ENCODE measurements around the gene NECAB3. TPM values are rescaled to one million over a fixed set of nuclear protein-coding genes. Genes with fewer than 3 reads are reported as not detected.

NECAB3 gene
- total and polyA plus RNA-seq, 2 of the 13 experiments (the other 11 are each of a cell fraction or from before 2014, with no cell fraction given) = 61.5 to 65.5 TPM

DNA sequence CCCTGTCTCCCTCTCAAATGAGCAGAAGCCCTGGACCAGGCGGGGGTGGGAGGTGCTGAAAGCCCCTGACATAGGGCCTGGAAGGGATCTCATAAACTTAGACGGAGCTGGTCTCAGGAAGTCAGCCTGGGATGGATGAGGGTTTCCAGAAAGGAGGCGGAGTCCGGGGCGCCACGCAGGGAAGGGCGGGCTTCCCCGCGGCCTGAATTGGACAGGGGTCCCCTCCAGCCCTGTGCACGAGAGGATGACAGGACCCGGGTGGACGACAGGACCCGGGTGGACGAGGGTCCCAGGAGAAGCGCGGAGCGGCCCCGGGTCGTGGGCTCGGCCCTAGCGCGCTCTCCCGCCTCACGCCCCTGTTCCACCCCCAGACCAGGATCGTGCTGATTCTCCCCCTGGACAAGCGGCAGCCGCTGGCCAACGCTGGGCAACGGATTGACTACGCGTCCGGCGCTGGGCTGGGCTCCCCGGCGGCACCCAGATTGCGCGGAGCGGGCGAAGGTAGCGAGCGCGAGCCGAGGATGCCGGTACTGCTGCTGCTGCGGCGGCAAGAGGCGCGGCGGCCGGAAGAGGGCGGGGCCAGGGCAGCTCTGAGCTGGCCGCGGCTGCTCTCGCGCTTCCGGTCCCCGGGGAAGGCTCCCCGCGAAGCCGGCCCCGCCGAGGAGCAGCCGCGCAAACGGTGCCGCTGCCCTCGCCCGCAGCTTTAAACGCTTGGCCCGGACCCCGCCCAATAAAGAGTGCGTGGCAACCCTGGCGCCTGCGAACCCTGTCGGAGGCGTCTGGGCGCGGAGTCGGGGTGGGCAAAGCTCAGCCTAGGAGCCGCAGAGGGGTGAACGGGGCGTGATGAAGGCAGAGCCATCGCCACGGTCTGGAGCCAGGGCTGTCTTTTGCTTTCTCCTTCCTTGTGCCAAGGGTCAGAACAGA is 10.8 kb downstream of the NECAB3 start (continued):
- peak; percentile 52; the same call in 1 of the 2 replicates for TF ChIP-seq ARHGAP35 (CRISPR knock-in tag; IDR thresholded peaks at IDR 0.05; ENCODE audit: borderline replicate concordance)
- peak; percentile 99 for TF ChIP-seq AGO1 (IDR thresholded peaks at IDR 0.05; ENCODE audit: low read depth, low read length, poor library complexity, severe bottlenecking)
- no peak; the same call in 1 of the 2 replicates for TF ChIP-seq ZNF414 (CRISPR knock-in tag; IDR thresholded peaks at IDR 0.05)
- no peak for TF ChIP-seq ZBTB4 (CRISPR knock-in tag; IDR thresholded peaks at IDR 0.05; ENCODE audit: borderline replicate concordance)
- TF ChIP-seq ZNF589 (CRISPR knock-in tag; conservative IDR thresholded peaks at IDR 0.05) = peak; percentile 98
- TF ChIP-seq FOXM1 (CRISPR knock-in tag; IDR thresholded peaks at IDR 0.05) = no peak
- TF ChIP-seq TCF7 (IDR thresholded peaks at IDR 0.05; ENCODE audit: low read depth) = no peak
- peak; percentile 74 for TF ChIP-seq ZNF143 (CRISPR knock-in tag; IDR thresholded peaks at IDR 0.05)
- TF ChIP-seq ZNF747 (CRISPR knock-in tag; IDR thresholded peaks at IDR 0.05; ENCODE audit: borderline replicate concordance) = peak; percentile 98
- 0 out of 2 replicates have a peak, but pooled peaks have one; percentile 54 for TF ChIP-seq ZNF484 (CRISPR knock-in tag; IDR thresholded peaks at IDR 0.05; ENCODE audit: borderline replicate concordance, low read depth)
- TF ChIP-seq ISX (CRISPR knock-in tag; conservative IDR thresholded peaks at IDR 0.05) = no peak; the same call in 1 of the 2 replicates
- no peak for TF ChIP-seq NFIB (CRISPR knock-in tag; IDR thresholded peaks at IDR 0.05; ENCODE audit: borderline replicate concordance)
- TF ChIP-seq, protein P1, sequence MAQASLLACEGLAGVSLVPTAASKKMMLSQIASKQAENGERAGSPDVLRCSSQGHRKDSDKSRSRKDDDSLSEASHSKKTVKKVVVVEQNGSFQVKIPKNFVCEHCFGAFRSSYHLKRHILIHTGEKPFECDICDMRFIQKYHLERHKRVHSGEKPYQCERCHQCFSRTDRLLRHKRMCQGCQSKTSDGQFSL (CRISPR knock-in tag; IDR thresholded peaks at IDR 0.05) = peak; percentile 65; the same call in 1 of the 2 replicates
- peak; percentile 95 for TF ChIP-seq POLR2G (IDR thresholded peaks at IDR 0.05; ENCODE audit: low read depth, low read length)
- TF ChIP-seq NPAS2 (CRISPR knock-in tag; IDR thresholded peaks at IDR 0.05; ENCODE audit: borderline replicate concordance) = 0 out of 2 replicates have a peak, but pooled peaks have one; percentile 75
- TF ChIP-seq, protein P2, sequence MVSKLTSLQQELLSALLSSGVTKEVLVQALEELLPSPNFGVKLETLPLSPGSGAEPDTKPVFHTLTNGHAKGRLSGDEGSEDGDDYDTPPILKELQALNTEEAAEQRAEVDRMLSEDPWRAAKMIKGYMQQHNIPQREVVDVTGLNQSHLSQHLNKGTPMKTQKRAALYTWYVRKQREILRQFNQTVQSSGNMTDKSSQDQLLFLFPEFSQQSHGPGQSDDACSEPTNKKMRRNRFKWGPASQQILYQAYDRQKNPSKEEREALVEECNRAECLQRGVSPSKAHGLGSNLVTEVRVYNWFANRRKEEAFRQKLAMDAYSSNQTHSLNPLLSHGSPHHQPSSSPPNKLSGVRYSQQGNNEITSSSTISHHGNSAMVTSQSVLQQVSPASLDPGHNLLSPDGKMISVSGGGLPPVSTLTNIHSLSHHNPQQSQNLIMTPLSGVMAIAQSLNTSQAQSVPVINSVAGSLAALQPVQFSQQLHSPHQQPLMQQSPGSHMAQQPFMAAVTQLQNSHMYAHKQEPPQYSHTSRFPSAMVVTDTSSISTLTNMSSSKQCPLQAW (CRISPR knock-in tag; IDR thresholded peaks at IDR 0.05) = peak; percentile 73
- no peak; the same call in 1 of the 2 replicates for TF ChIP-seq ZNF138 (CRISPR knock-in tag; IDR thresholded peaks at IDR 0.05; ENCODE audit: low read depth)
- no peak for TF ChIP-seq ZNF281 (CRISPR knock-in tag; IDR thresholded peaks at IDR 0.05; ENCODE audit: borderline replicate concordance)
